GM21390 (cell line): ENCODE data around the gene ZNF804B.

Experiments used
- ATAC-seq: cut with Tn5 transposase; IDR thresholded peaks from one replicate; pipeline ENCODE4 v1.9.1; 2021; ENCODE audit not compliant: unreplicated experiment

ZNF804B gene

GRCh38 chr7:88835147-88835728, 75.7 kb downstream of the ZNF804B start:
- peak; percentile 93 for ATAC-seq

GRCh38 chr7:88842201-88842600, 82.7 kb downstream of the ZNF804B start:
- ATAC-seq, result no peak

DNA sequence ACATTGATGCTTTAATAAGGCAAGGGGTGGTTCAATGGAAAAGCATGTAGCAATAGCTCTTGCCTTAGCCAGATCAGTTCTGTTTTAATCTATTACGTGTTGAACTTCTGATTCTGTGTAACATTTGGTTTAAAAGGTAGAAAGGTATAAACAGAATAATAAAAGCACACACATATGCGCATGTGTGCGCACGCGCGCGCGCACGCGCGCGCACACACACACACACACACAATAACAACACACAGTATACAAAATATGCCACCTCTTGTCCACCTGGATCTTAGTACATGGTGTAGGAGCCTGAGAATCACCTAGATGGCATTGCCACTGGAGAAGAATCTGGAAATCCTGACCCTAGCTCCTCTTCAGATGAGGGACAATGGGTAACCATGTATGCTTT, 85.6 kb downstream of the ZNF804B start:
- no peak for ATAC-seq

DNA sequence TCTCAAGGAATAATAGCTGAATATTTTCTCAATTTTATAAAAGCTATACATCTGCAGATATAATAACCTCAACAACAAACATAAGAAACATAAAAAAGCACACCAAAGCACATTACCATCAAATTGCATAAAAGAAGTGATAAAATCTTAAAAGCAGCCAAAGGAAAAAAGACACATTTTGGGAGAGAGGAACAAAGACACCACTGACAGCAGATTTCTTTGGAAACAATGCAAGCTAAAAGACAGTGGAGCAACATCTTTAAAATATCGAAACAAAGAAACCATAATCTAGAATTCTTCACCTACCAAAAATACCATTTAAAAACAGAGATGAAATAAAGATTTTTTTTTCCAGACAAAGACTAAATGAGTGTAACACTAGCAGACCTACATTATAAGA, 91.7 kb downstream of the ZNF804B start:
- no peak for ATAC-seq

DNA sequence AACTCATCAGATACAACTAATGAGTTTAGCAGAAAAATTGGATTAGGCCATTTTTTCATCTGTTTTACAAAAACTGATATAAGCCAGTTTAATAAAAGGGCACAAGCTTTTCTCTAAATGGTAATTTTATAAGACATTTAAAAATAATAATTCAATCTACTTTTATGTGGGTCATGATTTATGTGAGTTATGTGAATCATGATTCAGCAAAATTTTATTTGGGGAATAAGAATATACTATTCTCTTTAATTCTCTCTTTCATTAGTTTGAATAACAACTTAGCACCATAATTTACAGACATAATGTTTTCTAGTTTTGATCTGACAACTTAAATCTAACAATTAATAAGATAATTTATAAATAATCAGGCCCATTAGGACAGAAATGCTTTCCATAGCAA, 99.8 kb downstream of the ZNF804B start:
- no peak for ATAC-seq

GRCh38 chr7:88866265-88866863, 106.9 kb downstream of the ZNF804B start:
- ATAC-seq, result no peak

DNA sequence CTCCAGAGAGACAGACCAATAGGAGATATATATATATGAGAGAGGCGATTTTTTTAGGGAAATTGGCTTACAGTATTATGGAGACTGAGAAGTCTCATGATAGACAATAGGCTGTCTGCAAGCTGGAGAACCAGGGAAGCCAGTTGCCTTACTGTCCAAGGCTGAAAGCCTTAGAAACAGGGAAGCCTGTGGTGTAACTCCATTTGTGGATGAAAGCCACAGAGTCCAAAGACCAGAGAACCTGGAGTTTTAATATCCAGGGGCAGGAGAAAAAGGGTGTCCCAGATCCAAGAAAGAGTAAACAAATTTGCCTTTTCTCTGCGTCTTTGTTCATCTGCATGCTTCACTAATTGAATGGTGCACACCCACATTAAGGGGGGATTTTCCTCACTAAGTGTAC, 107.7 kb downstream of the ZNF804B start:
- ATAC-seq, result no peak

- ATAC-seq, result no peak
Observed at GRCh38 chr7:88868456-88868855, 109.0 kb downstream of the ZNF804B start.

- ATAC-seq, result no peak
Observed at GRCh38 chr7:88881136-88881535, 121.6 kb downstream of the ZNF804B start.

DNA sequence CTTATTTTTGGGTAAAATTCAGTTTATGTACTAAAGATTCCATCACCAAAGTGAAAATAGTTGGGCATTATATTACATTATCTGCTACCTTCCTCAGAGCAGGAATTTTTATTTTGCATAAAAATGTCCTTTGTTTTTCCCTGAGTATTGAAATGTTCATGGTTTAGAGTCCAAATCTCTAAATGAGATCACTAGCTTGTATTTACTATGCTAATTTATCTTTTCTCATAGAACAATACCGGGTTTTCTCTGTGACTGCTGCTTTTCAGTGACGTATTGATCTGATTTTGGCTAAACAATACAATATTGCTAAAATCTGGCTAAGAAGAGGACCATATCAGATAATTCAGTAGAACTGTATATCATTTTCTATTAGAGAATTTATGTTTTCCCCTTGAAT, 125.6 kb downstream of the ZNF804B start:
- ATAC-seq, result no peak

DNA sequence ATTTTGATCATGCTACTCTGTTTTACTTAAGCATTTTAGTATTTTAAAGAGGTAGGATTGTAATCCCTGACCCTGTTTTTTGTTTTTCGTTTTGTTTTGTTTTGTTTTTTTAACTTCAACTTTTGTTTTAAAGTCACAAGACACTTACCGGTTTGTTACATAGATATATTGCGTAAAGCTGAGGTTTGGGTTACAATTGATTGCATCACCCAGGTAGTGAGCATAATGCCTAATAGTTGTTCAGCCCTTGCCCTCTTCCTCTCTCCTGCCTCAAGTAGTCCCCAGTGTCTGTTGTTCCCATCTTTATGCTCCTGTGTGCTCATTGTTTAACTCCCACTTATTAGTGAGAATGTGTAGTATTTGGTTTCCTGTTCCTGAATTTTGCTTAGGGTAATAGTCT, 129.2 kb downstream of the ZNF804B start:
- ATAC-seq, result no peak

DNA sequence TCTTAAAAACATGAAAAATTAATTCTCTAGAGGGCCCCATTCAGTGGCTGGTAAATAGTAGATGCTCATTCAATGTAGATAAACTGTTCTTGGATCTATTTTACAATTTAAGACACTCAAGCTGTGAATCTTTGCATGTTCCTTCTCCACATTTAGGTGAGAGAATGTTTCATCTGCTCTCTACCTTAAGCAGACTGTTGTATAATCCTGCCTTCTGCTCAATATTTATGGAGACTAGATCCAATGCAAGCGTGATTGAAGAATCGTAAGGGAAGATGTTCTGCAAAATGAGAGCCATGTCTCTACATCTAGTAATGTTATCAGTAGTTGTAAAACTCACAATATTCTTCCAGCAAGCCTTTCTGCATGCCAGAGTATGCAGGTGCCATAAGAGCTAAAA, 151.0 kb downstream of the ZNF804B start:
- no peak for ATAC-seq

GRCh38 chr7:88912852-88913251, 153.4 kb downstream of the ZNF804B start:
- ATAC-seq, result no peak

DNA sequence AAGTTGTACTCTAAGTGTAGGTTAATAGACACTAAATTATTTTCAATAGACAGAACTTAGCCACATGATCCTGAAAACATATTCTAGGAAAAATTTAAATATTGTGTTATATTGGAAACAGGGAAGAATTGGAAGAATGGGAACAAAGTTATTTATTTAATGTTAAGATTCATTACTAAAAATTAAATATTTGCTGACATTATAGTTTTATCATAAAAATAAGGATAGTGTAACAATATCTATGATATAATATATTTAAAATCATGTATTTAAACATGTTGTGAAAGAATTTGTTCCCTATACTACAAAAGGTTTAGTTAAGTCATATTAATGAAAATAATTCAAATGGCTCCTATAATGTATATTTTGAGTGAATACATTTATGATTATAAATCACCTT, 156.1 kb downstream of the ZNF804B start:
- ATAC-seq, result no peak

DNA sequence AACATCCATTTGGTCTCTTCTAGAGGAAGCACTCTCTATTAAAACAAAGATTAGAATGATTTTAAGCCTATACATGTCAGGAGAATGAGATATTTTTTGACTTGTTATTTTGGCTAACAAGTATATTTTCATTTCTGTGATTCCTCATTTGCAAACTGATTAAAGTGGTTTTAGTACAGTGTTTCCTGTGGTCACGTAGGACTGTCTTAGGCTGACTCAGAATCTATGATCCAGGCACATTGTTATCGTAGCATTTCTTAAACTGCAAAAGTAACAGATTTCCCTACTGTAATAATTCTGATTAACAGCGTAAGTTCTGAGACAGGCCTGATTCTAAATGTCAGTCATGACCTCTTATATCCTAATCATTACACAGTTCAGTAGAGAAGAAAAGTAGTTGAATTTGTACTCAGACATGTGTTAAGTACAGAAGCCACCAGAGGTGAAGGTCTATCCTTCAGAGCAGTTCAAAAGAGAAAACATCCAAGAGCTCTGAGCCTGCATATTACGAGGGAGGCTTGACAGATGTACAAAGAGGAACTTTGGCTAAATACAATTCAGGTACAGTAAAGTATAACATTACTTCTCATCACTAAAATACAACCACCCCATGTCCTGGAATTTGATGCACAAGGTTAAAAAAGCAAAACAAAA, 160.1 kb downstream of the ZNF804B start:
- no peak for ATAC-seq

DNA sequence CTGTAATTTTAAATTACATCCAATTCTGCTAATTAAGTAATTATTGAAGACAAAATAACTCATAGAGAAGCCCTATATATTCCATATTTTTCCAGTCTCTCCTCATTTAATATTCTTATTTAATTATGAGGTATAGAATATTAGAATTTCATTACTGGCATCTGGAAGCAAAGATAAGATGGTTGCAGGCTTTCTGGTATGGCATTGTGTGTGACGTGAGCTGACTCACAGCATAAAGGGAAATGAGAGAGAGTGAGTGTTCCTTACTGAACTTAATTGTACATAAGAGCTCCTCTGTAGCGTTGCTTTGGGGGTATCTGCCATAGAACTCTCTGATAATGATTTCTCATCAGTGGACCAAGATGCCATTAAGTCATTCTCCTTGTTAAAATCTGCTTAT, 163.4 kb downstream of the ZNF804B start:
- no peak for ATAC-seq

GRCh38 chr7:88928276-88928675, 168.8 kb downstream of the ZNF804B start:
- no peak for ATAC-seq

DNA sequence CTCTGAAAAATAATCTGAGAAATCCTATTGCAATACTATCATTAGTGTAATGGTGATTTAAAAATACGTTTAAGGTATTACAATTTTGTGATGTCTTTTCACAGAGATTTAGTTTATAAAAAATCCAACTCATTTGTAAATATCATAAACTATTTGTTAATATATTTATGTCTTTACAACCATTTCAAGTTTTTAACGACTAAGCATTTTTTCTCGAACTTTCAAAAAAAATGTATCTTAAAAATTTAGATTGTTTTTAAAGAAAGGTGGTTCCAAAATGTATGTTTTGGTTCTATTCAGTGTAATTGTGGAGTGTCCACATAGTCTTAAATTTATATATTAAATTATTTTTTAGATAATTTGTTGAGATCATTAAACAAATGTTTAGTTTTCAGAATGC, 170.2 kb downstream of the ZNF804B start:
- no peak for ATAC-seq

- ATAC-seq, result no peak
Observed at GRCh38 chr7:88933285-88933684, 173.8 kb downstream of the ZNF804B start.

DNA sequence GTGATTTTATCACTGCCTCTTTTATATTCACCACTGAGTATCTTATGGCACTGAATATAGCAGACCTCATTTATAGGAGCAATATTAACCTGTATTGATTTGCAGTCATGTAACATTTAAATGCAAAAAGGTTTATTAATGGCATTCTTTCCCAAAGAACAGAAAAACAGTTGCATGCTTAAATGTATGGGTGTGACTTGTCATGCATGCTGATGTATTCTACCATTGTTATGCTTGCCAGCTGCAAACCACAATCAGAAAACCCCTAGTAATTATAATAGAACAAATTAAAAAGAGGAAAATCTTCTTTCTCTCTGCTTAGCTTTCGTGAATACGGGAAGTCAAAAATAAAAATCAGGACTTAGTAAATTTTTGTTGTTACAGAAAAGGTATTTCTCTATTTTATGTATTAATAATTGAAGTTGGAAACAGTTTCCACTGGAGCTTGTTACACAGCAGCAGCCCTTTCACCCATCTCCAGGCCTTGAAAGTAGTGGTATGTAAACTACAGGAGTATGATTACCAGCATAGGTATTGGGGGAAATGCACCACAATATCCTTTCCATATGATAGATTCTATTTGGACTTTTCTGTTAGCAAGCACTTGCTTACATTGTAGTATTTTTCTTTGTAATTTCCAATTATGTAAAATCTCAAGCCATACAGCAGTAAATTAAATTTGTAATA, 183.5 kb downstream of the ZNF804B start:
- no peak for ATAC-seq

DNA sequence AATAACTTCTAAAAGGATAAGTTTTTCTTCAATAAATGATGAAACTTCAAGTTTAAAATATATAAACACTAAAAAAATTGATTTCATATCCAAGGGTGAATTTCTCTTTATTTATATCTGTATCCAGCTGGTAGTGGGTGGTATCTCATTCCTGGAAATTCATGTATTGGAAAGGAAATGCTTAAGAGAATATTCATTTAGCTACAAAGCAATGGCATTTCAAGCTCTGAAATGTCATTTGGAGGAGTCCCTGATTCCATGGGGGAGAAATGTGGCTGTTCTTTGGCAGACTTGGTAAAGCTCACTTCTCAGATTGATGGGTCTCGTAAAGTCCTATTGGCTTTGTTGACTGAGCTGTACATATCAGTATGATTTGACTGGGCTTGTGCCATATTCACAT, 192.3 kb downstream of the ZNF804B start:
- no peak for ATAC-seq

GRCh38 chr7:88964418-88964817, 204.9 kb downstream of the ZNF804B start:
- no peak for ATAC-seq
